Tibial nerve (tissue), 4 donors: Measurements from ENCODE around the gene RAB11FIP5. TPM values are rescaled to one million over a fixed set of nuclear protein-coding genes. Genes with fewer than 3 reads are reported as not detected.

Source experiments
- DNase-seq, 2 donors: peaks; one replicate each; pipeline ENCODE4 v3.0.0-alpha.2; 2019; ENCODE audit warnings: low spot score in 2 of 2
- H3K27ac ChIP-seq, 4 donors: fragments of 200-600 bp; sonication (generic) in 3 of 4; one replicate each; pipeline ENCODE4 v1.5.1; 2017 to 2019; ENCODE audit warnings: mild to moderate bottlenecking in 1 of 4
- H3K27me3 ChIP-seq, 2 donors: fragments of 200-600 bp; sonication (generic) in 1 of 2; one replicate each; pipeline versions ENCODE4 v1.5.1 to v1.6.0; 2017 to 2019
- H3K36me3 ChIP-seq, 3 donors: fragments of 200-600 bp; sonication (generic); one replicate each; pipeline ENCODE4 v1.5.1; 2018 to 2019
- H3K4me1 ChIP-seq, 4 donors: fragments of 200-600 bp; sonication (generic) in 3 of 4; one replicate each; pipeline ENCODE4 v1.5.1; 2017 to 2019
- H3K4me3 ChIP-seq, 4 donors: fragments of 200-600 bp; sonication (generic) in 3 of 4; one replicate each; pipeline ENCODE4 v1.5.1; 2017 to 2019; ENCODE audit warnings: mild to moderate bottlenecking in 1 of 4, moderate library complexity in 1 of 4
- H3K9me3 ChIP-seq, 4 donors: fragments of 200-600 bp; sonication (generic) in 3 of 4; one replicate each; pipeline ENCODE4 v1.5.1; 2017 to 2019
- CTCF ChIP-seq, 5 experiments: fragments of 200-600 bp in 3 of 5; fragments of 450-650 bp in 2 of 5; sonication (generic) in 3 of 5; IDR thresholded peaks; one replicate each; pipeline ENCODE4 v1.5.1; 2016 to 2019; ENCODE audit warnings: antibody characterized with exemption in 5 of 5, mild to moderate bottlenecking in 3 of 5, moderate library complexity in 2 of 5
- EP300 ChIP-seq, 2 donors: sonication (generic); formaldehyde crosslinking; IDR thresholded peaks; one replicate each; pipeline ENCODE4 v1.6.1; 2017; ENCODE audit warnings: antibody characterized with exemption in 2 of 2, mild to moderate bottlenecking in 1 of 2
- POLR2A ChIP-seq, 2 donors: fragments of 450-650 bp; IDR thresholded peaks; one replicate each; pipeline ENCODE4 v1.6.1; 2017; ENCODE audit warnings: antibody characterized with exemption in 2 of 2, mild to moderate bottlenecking in 2 of 2, moderate library complexity in 2 of 2
- WGBS, 2 donors: methylation state at CpG; one replicate each; pipeline ENCODE4 v1.1.5; 2018; 5-methylcytosine and 5-hydroxymethylcytosine counted together
- total RNA-seq, 4 donors: library from RNA; depleted of rRNA; stranded (reverse); fragments of >200 nt; gene quantifications; one replicate each; pipeline ENCODE4 v1.1.0, GENCODE V29; 2016

The RAB11FIP5 gene
- total RNA-seq, 4 donors from 2014 or later, result 35.7 to 40.4 (median 39.4) TPM

DNA sequence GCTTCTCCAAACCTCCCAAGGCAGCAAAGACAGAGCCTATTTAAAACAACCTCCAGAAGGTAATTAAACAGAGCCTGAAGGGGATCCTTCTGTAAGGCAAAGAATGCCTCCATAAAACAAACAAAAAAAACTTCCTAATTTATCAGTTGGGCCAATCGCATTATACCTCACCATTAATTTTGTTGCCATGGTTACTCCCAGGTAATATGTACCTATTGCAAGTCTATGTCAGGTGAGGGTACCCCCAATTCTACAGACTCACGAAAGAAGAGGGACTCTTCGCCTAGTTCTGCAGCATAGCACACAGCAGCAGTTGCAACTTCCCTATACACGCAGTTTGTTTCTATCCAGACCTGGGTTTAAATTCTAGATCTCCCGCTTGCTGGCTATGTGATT lies 80.0 kb downstream of the RAB11FIP5 start:
- H3K4me1 ChIP-seq, result no peaks in the 10 kb centered on the region
- WGBS, 2 donors, result 91 to 94% methylated on average over 5 of the region's 5 CpGs
- H3K36me3 ChIP-seq, result peaks cover 0 to 26% (median 0%) of the 10 kb centered on the region in 3 donors
- H3K4me3 ChIP-seq, result no peak overlapping the region
- no peak for DNase-seq
- H3K27me3 ChIP-seq, result no peaks in the 10 kb centered on the region
- H3K27ac ChIP-seq, result no peak overlapping the region
- TF ChIP-seq CTCF (IDR thresholded peaks at IDR 0.05), result no peak
- TF ChIP-seq EP300 (IDR thresholded peaks at IDR 0.05), result no peak
- no peak for TF ChIP-seq POLR2A (IDR thresholded peaks at IDR 0.05)
- no peaks in the 10 kb centered on the region for H3K9me3 ChIP-seq

GRCh38 chr2:73031725-73032701 lies 80.7 kb downstream of the RAB11FIP5 start:
- H3K27me3 ChIP-seq, result no peaks in the 10 kb centered on the region
- H3K27ac ChIP-seq, result no peak overlapping the region
- no peaks in the 10 kb centered on the region for H3K4me1 ChIP-seq
- H3K36me3 ChIP-seq, result peaks cover 0 to 27% (median 0%) of the 10 kb centered on the region in 3 donors
- no peaks in the 10 kb centered on the region for H3K9me3 ChIP-seq
- no peak for DNase-seq
- WGBS, 2 donors, result 79% methylated on average over 10 of the region's 10 CpGs
- H3K4me3 ChIP-seq, result no peak overlapping the region
- TF ChIP-seq EP300 (IDR thresholded peaks at IDR 0.05) (no peak), CTCF (IDR thresholded peaks at IDR 0.05) (no peak), POLR2A (IDR thresholded peaks at IDR 0.05) (no peak)

- TF ChIP-seq EP300 (IDR thresholded peaks at IDR 0.05) (no peak), POLR2A (IDR thresholded peaks at IDR 0.05) (no peak)
- WGBS, 2 donors, result 92 to 96% methylated on average over 3 of the region's 3 CpGs
- H3K27ac ChIP-seq, result no peak overlapping the region
Observed at GRCh38 chr2:73031095-73031678, 81.6 kb downstream of the RAB11FIP5 start.

DNA sequence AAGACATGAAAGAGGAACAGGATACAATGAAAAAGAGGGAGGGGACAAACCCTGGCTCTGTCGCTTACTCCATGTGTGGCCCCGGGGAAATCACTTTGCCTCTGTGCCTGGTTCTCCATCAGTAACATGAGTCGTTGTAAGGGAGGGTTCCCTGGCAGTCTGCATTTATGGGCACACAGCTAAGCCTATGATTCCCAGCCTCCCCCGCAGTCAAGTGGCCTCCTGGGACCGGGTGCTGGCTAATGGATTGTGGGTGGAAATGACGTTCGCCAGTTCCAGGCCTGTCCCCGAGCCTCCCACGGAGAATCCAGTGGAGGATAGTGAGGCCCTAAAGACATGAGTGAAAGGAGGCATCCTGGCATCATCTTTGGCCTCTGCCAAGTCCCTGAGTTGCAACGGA lies 83.9 kb downstream of the RAB11FIP5 start:
- 51 to 59% methylated on average over 10 of the region's 10 CpGs for WGBS, 2 donors
- Histone ChIP-seq H3K27me3 (no peaks in the 10 kb centered on the region), H3K4me1 (no peaks in the 10 kb centered on the region), H3K27ac (peak overlapping the region in 1 of 4 donors; percentile 60), H3K36me3 (peaks cover 0 to 17% (median 0%) of the 10 kb centered on the region in 3 donors), H3K9me3 (no peaks in the 10 kb centered on the region), H3K4me3 (no peak overlapping the region)
- TF ChIP-seq POLR2A (IDR thresholded peaks at IDR 0.05) (no peak), CTCF (IDR thresholded peaks at IDR 0.05) (no peak), EP300 (IDR thresholded peaks at IDR 0.05) (no peak)
- no peak for DNase-seq

More at GRCh38 chr2:73031095-73031678, 81.6 kb downstream of the RAB11FIP5 start:
- peaks cover 0 to 22% (median 0%) of the 10 kb centered on the region in 3 donors for H3K36me3 ChIP-seq
- H3K9me3 ChIP-seq, result no peaks in the 10 kb centered on the region
- no peak overlapping the region for H3K4me3 ChIP-seq
- no peaks in the 10 kb centered on the region for H3K4me1 ChIP-seq
- no peak for DNase-seq
- H3K27me3 ChIP-seq, result no peaks in the 10 kb centered on the region

DNA sequence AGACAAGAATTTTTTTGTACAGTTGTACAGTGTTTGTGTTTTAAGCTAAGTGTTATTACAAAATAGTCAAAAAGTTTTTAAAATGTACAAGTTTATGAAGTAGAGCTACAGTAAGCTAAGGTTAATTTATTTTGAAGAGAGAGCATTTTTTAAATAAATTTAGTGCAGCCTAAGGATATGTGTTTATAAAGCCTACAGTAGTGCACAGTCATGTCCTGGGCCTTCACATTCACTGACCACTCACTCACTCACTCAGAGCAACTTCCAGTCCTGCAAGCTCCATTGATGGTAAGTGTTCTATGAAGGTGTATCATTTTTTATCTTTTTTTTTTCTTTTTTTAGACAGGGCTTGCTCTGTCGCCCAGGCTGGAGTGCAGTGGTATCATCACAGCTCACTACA lies 85.4 kb downstream of the RAB11FIP5 start:
- peaks cover 0 to under 1% (median 0%) of the 10 kb centered on the region in 4 donors for H3K4me1 ChIP-seq
- TF ChIP-seq POLR2A (IDR thresholded peaks at IDR 0.05), result no peak
- TF ChIP-seq CTCF (IDR thresholded peaks at IDR 0.05), result no peak
- no peak for TF ChIP-seq EP300 (IDR thresholded peaks at IDR 0.05)
- H3K36me3 ChIP-seq, result peaks cover 0 to 23% (median 0%) of the 10 kb centered on the region in 3 donors
- no peaks in the 10 kb centered on the region for H3K27me3 ChIP-seq
- WGBS, 2 donors, result 87 to 90% methylated on average over 1 of the region's 1 CpG
- H3K9me3 ChIP-seq, result no peaks in the 10 kb centered on the region
- H3K27ac ChIP-seq, result no peak overlapping the region
- no peak for DNase-seq
- H3K4me3 ChIP-seq, result no peak overlapping the region
